Measurements from ENCODE around the gene LRTM2. TPM values are rescaled to one million over a fixed set of nuclear protein-coding genes. Genes with fewer than 3 reads are reported as not detected.

LRTM2 gene
- total RNA-seq, 1 donor from 2014 or later: not detected

GRCh38 chr12:1793426-1794210 is 26.7 kb upstream of the LRTM2 start:
- H3K79me2 ChIP-seq (ENCODE audit: low read depth): no peaks in the 10 kb centered on the region
- peaks cover 12% of the 10 kb centered on the region for H3K4me1 Mint-ChIP-seq
- H3K9me3 Mint-ChIP-seq: no peaks in the 10 kb centered on the region
- no peaks in the 10 kb centered on the region for H3K36me3 ChIP-seq
- H3K27ac Mint-ChIP-seq: no peak overlapping the region
- TF ChIP-seq CTCF (IDR thresholded peaks at IDR 0.05) (no peak), EZH2 (IDR thresholded peaks at IDR 0.05) (no peak), EZH2phosphoT487 (IDR thresholded peaks at IDR 0.05) (no peak)
- no peaks in the 10 kb centered on the region for H3K36me3 Mint-ChIP-seq
- peaks cover 9% of the 10 kb centered on the region for H4K20me1 ChIP-seq (ENCODE audit: low read depth)
- no peak overlapping the region for H3K9ac ChIP-seq
- no peak overlapping the region for H3K4me3 Mint-ChIP-seq
- H3F3A ChIP-seq (ENCODE audit: low read depth): peaks cover 5% of the 10 kb centered on the region
- peaks cover 5% of the 10 kb centered on the region for H3K27me3 Mint-ChIP-seq (ENCODE audit: insufficient read depth, low read depth)
- no peak for DNase-seq (ENCODE audit: low spot score)
- H3K27me3 ChIP-seq: peaks cover 12% of the 10 kb centered on the region
- H3K4me3 ChIP-seq: no peak overlapping the region
- no peak overlapping the region for H2AFZ ChIP-seq (replicated peaks)
- H3K27ac ChIP-seq: no peak overlapping the region
- peaks cover 4% of the 10 kb centered on the region for H3K4me1 ChIP-seq
- H3K9me3 ChIP-seq (ENCODE audit: low read depth): no peaks in the 10 kb centered on the region
- no peak overlapping the region for H3K4me2 ChIP-seq

DNA sequence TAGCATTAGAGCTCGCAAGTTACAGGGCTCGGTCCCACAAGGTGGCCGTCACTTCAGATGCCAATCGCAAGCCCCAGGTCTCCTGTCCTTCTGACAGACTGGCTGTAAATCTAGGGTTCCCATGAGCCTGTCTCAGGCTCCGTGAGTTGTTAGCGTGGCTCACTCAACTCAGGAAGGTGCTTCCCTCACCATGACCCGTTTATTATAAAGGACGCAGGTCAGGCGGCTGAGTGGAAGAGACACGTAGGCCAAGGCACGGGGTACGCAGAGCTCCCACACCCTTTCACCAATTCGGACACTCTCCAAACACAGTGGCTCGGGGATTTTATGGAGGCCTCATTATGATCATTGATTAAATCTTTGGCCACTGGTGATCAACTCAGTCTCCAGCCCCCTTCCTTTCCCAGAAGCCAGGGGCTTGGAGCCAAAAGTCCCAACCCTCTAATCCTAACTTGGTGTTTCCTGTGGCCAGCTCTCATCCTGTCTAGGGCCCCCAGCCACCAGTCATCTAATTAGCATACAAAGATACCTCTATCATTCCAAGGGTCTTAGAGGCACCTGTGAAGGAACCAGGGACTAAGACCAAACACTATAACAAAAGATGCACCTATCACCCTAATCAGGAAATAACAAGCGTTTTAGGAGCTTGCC is 25.8 kb upstream of the LRTM2 start:
- Mint-ChIP-seq H3K36me3 (no peaks in the 10 kb centered on the region), H3K4me1 (peaks cover 12% of the 10 kb centered on the region), H3K9me3 (no peaks in the 10 kb centered on the region), H3K27ac (no peak overlapping the region), H3K4me3 (no peak overlapping the region), H3K27me3 (ENCODE audit: insufficient read depth, low read depth) (peaks cover 8% of the 10 kb centered on the region)
- no peaks in the 10 kb centered on the region for H3K9me3 ChIP-seq (ENCODE audit: low read depth)
- no peak overlapping the region for H3K4me2 ChIP-seq
- no peak overlapping the region for H3K9ac ChIP-seq
- no peak for TF ChIP-seq EZH2 (IDR thresholded peaks at IDR 0.05)
- TF ChIP-seq EZH2phosphoT487 (IDR thresholded peaks at IDR 0.05): no peak
- TF ChIP-seq CTCF (IDR thresholded peaks at IDR 0.05): no peak
- no peaks in the 10 kb centered on the region for H3K79me2 ChIP-seq (ENCODE audit: low read depth)
- no peak overlapping the region for H3K4me3 ChIP-seq
- peaks cover 12% of the 10 kb centered on the region for H3K27me3 ChIP-seq
- peaks cover 4% of the 10 kb centered on the region for H3K4me1 ChIP-seq
- no peaks in the 10 kb centered on the region for H3K36me3 ChIP-seq
- H3K27ac ChIP-seq: no peak overlapping the region
- peaks cover 2% of the 10 kb centered on the region for H3F3A ChIP-seq (ENCODE audit: low read depth)
- peaks cover 9% of the 10 kb centered on the region for H4K20me1 ChIP-seq (ENCODE audit: low read depth)
- H2AFZ ChIP-seq (replicated peaks): no peak overlapping the region
- DNase-seq (ENCODE audit: low spot score): no peak

GRCh38 chr12:1795221-1795784 is 25.1 kb upstream of the LRTM2 start:
- no peak overlapping the region for H3K9ac ChIP-seq
- no peak for TF ChIP-seq EZH2 (IDR thresholded peaks at IDR 0.05)
- TF ChIP-seq CTCF (IDR thresholded peaks at IDR 0.05): no peak
- no peak for TF ChIP-seq EZH2phosphoT487 (IDR thresholded peaks at IDR 0.05)
- H3K36me3 Mint-ChIP-seq: no peaks in the 10 kb centered on the region
- peak overlapping the region; percentile 47 for H3K27ac Mint-ChIP-seq
- H3K4me2 ChIP-seq: peak overlapping the region; percentile 31
- H3K27ac ChIP-seq: no peak overlapping the region
- no peak for DNase-seq (ENCODE audit: low spot score)
- H3K36me3 ChIP-seq: no peaks in the 10 kb centered on the region
- peak overlapping the region; percentile 61 for H3K4me3 Mint-ChIP-seq
- H3F3A ChIP-seq (ENCODE audit: low read depth): no peaks in the 10 kb centered on the region
- H3K4me1 ChIP-seq: peaks cover 4% of the 10 kb centered on the region
- H3K79me2 ChIP-seq (ENCODE audit: low read depth): no peaks in the 10 kb centered on the region
- peaks cover 9% of the 10 kb centered on the region for H4K20me1 ChIP-seq (ENCODE audit: low read depth)
- peak overlapping the region; percentile 19 for H2AFZ ChIP-seq (replicated peaks)
- H3K4me3 ChIP-seq: no peak overlapping the region
- H3K4me1 Mint-ChIP-seq: peaks cover 12% of the 10 kb centered on the region
- H3K9me3 ChIP-seq (ENCODE audit: low read depth): no peaks in the 10 kb centered on the region
- peaks cover 8% of the 10 kb centered on the region for H3K27me3 Mint-ChIP-seq (ENCODE audit: insufficient read depth, low read depth)
- H3K9me3 Mint-ChIP-seq: no peaks in the 10 kb centered on the region
- H3K27me3 ChIP-seq: peaks cover 12% of the 10 kb centered on the region
